Nephron progenitor cell (in vitro differentiated cells): Measurements from ENCODE around the gene HIBCH.

Experiments
- DNase-seq: peaks from one replicate; pipeline ENCODE4 v3.0.0; 2021
- H3K27ac Mint-ChIP-seq: 2 replicates; pipeline ENCODE4 v1.8.0; 2021; ENCODE audit warnings: mild to moderate bottlenecking, moderate library complexity, mixed read lengths
- H3K27me3 Mint-ChIP-seq: 2 replicates; pipeline ENCODE4 v1.8.0; 2021; ENCODE audit warnings: mild to moderate bottlenecking, low read depth, mixed read lengths; ENCODE audit not compliant: poor library complexity
- H3K36me3 Mint-ChIP-seq: 2 replicates; pipeline ENCODE4 v1.8.0; 2021; ENCODE audit warnings: low read depth, mixed read lengths
- H3K4me1 Mint-ChIP-seq: 2 replicates; pipeline ENCODE4 v1.8.0; 2021; ENCODE audit warnings: mixed read lengths
- H3K4me3 Mint-ChIP-seq: 2 replicates; pipeline ENCODE4 v1.8.0; 2021; ENCODE audit warnings: mild to moderate bottlenecking, moderate library complexity, mixed read lengths
- H3K9me3 Mint-ChIP-seq: 2 replicates; pipeline ENCODE4 v1.8.0; 2021; ENCODE audit warnings: mild to moderate bottlenecking, moderate library complexity, mixed read lengths
- TF ChIP-seq, protein P1 (sequence below): fragments of 200-600 bp; sonication (generic); IDR thresholded peaks from 2 replicates; pipeline ENCODE4 v1.5.0; 2021; ENCODE audit warnings: antibody characterized with exemption

Gene HIBCH, protein sequence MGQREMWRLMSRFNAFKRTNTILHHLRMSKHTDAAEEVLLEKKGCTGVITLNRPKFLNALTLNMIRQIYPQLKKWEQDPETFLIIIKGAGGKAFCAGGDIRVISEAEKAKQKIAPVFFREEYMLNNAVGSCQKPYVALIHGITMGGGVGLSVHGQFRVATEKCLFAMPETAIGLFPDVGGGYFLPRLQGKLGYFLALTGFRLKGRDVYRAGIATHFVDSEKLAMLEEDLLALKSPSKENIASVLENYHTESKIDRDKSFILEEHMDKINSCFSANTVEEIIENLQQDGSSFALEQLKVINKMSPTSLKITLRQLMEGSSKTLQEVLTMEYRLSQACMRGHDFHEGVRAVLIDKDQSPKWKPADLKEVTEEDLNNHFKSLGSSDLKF

DNA sequence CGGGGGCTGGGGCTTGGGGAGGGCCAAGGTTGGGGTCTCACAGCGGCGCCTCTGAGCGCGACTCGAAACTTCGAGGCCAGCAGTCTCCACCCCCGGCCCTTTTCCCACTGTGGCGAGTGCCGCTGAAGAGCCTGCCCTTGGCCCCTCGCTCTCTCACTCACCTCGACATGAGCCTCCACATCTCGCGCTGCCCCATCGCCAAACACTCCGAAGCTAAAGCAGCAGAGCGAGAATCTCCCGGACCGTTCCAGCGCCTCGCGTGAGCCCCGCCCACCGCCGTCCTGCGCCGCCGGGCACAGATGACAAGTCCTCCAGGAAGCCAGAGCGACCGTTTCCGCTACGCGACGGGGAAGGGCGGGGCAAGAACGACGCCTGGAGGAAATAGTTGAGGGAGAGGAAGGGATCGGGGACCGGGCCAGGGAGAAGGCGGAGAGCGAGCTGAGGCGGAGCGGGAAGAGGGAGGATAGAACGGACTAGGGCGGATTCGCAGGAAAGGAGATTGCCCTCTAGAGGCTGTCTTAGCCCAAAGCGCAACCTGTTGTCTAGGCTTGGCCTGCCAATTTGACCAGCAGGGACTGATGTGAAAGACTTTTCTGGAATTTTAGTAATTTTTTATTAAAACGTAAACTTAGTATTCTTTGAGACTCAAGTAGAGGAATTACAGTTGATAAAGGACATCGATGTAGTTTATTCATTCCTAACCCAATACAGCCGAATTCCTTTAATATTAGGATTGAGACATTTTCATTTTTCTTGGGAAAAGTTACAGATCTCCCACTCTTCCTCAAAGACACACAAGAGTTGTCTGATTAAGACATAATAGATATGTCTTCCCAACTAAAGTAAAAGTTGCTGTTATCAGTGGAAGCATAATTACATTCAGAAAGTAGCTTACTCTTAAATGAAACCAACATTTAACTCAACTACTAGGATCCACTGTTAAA is at the start of gene HIBCH:
Gene HIBCH, minus strand, starts transcription at position 272 of the 944 bp plus-strand sequence. Its CDS starts 76 bp downstream, at position 196.
- TF ChIP-seq, protein P1, sequence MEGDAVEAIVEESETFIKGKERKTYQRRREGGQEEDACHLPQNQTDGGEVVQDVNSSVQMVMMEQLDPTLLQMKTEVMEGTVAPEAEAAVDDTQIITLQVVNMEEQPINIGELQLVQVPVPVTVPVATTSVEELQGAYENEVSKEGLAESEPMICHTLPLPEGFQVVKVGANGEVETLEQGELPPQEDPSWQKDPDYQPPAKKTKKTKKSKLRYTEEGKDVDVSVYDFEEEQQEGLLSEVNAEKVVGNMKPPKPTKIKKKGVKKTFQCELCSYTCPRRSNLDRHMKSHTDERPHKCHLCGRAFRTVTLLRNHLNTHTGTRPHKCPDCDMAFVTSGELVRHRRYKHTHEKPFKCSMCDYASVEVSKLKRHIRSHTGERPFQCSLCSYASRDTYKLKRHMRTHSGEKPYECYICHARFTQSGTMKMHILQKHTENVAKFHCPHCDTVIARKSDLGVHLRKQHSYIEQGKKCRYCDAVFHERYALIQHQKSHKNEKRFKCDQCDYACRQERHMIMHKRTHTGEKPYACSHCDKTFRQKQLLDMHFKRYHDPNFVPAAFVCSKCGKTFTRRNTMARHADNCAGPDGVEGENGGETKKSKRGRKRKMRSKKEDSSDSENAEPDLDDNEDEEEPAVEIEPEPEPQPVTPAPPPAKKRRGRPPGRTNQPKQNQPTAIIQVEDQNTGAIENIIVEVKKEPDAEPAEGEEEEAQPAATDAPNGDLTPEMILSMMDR: peak; percentile 68
- Mint-ChIP-seq H3K9me3 (no peaks in the 10 kb centered on the region), H3K36me3 (peaks cover 15% of the 10 kb centered on the region), H3K4me3 (peak within 1 kb of the TSS; percentile 97), H3K27ac (peak within 1 kb of the TSS; percentile 95), H3K27me3 (peaks cover 5% of the 10 kb centered on the region), H3K4me1 (peaks cover 42% of the 10 kb centered on the region)
- DNase-seq: peak; percentile 98

DNA sequence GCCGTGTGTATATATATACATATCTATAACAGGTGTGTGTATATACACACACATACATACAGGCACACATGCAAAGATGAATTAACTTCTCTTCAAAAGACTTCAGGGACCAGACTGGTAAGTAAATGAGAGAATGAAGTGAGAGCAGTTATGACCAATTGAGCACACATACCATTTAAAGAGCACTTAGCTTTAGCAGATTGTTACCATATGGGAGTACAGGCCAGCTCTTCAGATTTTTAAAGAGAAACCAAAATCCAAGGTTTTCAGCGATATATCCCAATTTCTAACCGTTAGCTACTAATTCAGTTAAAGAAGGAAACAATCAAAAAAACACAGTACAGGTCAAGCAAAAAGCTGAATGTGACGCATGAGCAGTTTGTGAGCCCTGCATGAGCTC is 47.5 kb upstream of the HIBCH start:
- TF ChIP-seq, protein P1: no peak
- Mint-ChIP-seq H3K27ac (no peak overlapping the region), H3K9me3 (no peaks in the 10 kb centered on the region), H3K36me3 (no peaks in the 10 kb centered on the region), H3K27me3 (peaks cover 3% of the 10 kb centered on the region), H3K4me3 (no peak overlapping the region), H3K4me1 (peaks cover 3% of the 10 kb centered on the region)
- DNase-seq: no peak

DNA sequence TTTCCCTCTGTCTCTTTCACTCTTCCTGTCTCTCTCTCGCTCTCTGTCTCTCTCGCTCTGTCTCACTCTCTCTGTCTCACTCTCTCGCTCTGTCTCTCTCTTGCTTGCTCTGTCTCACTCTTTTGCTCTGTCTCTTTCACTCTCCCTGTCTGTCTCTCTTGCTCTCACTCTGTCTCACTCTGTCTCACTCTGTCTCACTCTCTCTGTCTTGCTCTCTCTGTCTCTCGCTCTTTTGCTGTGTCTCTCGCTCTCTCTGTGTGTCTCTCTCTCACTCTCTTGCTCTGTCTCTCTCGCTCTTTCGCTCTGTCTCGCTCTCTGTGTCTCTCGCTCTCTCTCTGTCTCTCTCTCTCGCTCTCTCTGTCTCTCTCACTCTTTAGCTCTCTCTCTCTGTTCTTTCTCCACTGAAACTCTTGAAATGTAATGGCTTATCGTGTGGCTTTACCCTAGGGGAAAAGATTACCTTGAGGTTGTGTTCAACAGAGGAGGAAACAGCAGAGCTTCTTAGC is 46.7 kb upstream of the HIBCH start:
- TF ChIP-seq, protein P1: no peak
- H3K36me3 Mint-ChIP-seq: no peaks in the 10 kb centered on the region
- no peaks in the 10 kb centered on the region for H3K9me3 Mint-ChIP-seq
- H3K4me3 Mint-ChIP-seq: no peak overlapping the region
- no peak for DNase-seq
- H3K27ac Mint-ChIP-seq: no peak overlapping the region
- no peaks in the 10 kb centered on the region for H3K4me1 Mint-ChIP-seq
- H3K27me3 Mint-ChIP-seq: peaks cover 6% of the 10 kb centered on the region

DNA sequence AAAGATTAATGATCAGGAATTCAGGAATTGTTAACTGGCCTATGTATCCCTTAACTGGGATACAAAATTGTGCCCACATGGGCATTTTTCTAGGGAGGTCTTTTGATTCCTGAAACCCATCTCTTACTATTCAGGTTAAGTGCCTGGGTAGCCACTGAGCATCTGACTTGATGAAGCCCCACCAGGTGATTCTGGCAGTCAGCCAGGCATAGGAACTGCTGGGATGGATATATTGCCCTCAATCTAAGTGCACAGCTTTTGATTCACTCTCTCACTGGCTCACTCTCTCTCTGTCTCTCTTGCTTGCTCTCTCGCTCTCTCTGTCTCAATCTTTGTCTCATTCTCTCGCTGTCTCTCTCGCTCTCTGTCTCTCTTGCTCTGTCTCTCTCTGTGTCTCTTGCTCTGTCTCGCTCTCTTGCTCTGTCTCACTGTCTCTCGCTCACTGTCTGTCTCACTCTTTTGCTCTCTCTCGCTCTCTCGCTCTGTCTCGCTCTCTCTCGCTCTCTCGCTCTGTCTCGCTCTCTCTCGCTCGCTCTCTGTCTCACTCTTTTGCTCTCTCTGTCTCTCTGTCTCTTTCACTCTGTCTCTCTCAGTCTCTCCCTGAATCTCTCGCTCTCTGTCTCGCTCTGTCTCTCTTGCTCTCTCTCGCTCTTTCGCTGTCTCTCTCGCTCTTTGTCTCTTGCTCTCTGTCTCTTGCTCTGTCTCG is 46.0 kb upstream of the HIBCH start:
- TF ChIP-seq, protein P1: no peak
- Mint-ChIP-seq H3K4me3 (no peak overlapping the region), H3K36me3 (no peaks in the 10 kb centered on the region), H3K27me3 (peaks cover 6% of the 10 kb centered on the region), H3K27ac (no peak overlapping the region), H3K9me3 (no peaks in the 10 kb centered on the region), H3K4me1 (no peaks in the 10 kb centered on the region)
- DNase-seq: no peak

DNA sequence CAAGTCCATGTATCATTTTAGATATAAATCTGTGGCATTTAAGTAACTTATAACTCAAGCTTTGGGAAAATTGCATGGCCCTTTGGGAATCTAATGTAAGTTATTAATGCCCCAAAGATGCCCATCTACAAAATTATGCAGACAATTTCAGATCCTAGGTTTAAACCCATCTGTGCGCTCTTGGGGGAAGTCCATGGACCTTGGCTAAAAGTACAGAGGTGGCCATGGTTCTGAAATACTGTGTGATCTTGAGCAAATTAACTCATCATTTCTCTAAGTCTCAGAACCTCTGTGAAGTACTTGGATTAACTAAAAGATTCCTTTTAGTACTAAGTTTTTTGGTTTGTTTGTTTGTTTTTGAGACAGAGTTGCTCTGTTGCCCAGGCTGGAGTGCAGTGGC is 43.3 kb upstream of the HIBCH start:
- Mint-ChIP-seq H3K27me3 (peaks cover 6% of the 10 kb centered on the region), H3K9me3 (no peaks in the 10 kb centered on the region), H3K4me1 (peaks cover 7% of the 10 kb centered on the region), H3K36me3 (no peaks in the 10 kb centered on the region), H3K27ac (no peak overlapping the region), H3K4me3 (no peak overlapping the region)
- TF ChIP-seq, protein P1: no peak
- DNase-seq: no peak
